NCI-H2227 (cell line): ENCODE measurements around the gene ZNF30.
"Not testable (repeated sequence)": the region's sequence is repeated elsewhere in the genome, so short reads cannot be mapped to it uniquely, and the experiment has no call there.

Experiments
- DNase-seq: peaks from one replicate; lab custom pipeline; 2025; ENCODE audit not compliant: unreplicated experiment; lab: John Stamatoyannopoulos, UW

ZNF30 gene

DNA sequence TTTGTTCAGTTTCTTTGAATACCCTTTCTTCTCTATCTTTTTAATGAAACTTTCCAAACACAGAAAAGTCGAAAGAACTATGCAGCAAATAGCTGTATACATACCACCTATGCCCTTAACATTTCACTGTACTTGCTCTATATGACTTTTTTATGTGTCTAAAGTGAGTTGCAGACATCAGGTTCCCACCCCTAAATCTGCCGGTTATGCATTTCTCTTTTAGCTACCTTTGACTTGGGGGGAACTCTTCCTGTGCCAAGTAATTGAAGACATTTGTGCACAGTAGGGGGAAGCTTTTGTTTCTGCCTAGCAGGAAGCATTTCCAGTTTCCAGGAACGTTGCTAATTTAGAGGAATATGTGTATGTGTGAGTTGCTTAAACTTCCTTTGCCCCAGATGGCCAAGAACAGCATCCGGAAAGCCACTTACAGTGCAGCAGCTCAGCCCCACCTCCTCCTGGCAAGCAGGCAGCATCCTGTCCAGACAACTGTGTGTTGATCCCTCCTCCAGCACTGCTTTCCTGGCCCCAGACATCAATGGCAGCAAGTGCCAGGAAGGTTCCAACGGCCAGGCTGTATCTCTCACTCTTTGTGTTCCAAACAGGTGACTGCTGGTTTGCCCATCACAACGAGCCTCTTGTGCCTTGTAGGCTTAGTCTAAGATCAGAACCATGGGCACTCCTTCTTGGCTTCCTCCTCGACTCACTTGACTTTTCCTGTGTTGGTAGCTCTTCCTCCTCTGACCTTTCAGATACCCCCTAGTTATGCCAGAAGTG is 58.7 kb downstream of the ZNF30 start:
- no peak for DNase-seq

DNA sequence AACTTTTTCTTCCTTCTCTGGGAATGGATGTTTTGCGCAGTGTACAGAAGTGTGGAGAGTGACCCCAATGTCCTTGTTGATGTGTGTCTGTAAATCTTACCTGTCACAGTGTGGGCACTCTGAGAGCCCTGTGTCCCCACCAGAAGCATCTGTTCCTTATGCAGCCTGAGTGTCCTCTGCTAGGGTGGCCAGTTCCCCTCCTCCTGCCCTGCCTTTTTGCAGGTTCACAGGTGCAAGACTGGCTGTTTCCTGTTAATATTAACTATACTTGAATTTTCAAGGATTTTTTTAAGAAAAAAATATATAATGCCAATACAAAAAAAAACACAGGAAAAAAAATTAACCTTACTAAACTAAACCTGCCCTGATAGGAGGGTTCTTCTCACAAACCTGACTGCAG is 61.4 kb downstream of the ZNF30 start:
- DNase-seq: no peak

DNA sequence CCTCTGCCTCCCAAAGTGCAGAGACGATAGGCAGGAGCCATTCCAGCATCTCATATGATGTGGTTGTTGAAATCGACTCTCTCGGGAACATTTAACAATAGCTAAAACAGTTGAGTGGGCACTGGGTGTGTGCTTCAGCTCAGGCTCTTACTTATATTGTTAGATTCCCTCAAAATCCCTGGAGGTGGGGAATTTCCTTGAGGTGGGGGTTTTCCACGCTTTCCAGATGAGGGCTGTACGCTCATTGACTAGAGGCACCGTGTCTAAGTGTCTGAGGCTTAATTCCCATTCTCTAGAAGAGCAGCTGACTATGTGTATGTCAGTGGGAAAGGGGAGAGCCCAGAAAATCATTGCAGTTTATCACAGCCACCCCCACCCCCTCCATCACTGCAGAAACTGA is 62.6 kb downstream of the ZNF30 start:
- no peak for DNase-seq

DNA sequence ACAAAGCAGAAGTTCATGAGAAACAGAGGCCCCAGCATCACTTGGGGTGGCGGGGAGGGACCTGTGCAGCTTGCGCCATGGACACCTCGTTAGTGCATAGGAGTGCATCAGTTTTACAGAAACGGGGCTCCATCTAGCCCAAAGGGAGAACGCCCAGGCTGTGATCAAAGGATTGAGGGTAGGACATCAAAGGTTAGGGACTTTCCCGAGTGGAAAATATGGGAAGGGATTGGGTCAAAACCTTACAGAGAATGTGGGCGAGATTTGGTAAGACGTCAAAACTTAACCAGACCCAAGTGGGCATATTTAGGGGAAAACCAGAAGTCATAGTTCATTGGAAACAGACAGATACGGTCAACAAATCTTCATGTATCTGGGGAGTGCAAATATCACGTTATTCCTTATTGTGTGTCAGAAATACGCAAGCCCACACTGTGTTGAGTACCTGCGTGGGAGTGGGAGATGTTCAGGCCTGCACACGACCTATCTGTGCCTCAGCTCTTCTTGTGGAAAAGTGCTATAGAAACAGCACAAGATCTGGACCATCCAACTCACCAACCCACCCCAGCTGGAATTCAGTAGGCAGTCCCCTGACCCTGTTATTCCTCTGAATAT is 64.0 kb downstream of the ZNF30 start:
- DNase-seq: no peak

DNA sequence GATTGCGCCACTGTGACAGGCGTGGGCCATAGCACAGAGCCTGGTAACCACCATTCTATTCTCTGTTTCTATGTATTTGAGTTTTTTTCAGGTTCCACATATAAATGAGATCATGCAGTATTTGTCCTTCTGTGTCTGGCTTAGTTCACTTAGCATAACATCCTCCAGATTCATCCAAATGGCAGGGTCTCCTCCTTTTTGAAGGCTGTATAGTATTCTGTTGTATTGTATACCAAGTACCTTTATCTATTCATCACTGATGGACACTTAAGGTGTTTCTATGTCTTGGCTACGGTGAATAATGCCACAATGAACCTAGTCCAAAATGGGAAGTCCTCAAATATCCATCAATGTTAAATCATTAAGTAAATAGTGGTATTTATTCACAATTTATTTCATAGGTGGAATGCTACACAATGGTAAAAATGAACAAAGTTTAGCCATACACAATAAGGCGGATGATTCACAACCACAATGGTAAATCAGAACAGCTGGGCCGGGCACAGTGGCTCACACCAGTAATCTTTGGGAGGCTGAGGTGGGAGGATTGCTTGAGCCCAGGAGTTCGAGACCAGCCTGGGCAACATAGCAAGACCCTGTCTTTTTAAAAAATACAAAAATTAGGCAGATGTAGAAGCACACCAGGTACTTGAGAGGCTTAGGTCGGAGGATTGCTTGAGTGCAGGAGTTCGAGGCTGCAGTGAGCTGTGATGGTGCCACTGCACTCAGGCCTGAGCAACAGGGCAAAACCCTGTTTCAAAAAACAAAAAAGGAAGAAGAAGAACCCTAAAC is 65.0 kb downstream of the ZNF30 start:
- no peak for DNase-seq

- not testable (repeated sequence) for DNase-seq
Observed at GRCh38 chr19:34992582-34992981, 65.9 kb downstream of the ZNF30 start.

GRCh38 chr19:34994286-34994642 is 67.6 kb downstream of the ZNF30 start:
- DNase-seq: no peak
